ENCODE results near the gene F2RL1.
"Not testable (repeated sequence)": the region's sequence is repeated elsewhere in the genome, so short reads cannot be mapped to it uniquely, and the experiment has no call there.

Gene F2RL1, protein sequence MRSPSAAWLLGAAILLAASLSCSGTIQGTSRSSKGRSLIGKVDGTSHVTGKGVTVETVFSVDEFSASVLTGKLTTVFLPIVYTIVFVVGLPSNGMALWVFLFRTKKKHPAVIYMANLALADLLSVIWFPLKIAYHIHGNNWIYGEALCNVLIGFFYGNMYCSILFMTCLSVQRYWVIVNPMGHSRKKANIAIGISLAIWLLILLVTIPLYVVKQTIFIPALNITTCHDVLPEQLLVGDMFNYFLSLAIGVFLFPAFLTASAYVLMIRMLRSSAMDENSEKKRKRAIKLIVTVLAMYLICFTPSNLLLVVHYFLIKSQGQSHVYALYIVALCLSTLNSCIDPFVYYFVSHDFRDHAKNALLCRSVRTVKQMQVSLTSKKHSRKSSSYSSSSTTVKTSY

DNA sequence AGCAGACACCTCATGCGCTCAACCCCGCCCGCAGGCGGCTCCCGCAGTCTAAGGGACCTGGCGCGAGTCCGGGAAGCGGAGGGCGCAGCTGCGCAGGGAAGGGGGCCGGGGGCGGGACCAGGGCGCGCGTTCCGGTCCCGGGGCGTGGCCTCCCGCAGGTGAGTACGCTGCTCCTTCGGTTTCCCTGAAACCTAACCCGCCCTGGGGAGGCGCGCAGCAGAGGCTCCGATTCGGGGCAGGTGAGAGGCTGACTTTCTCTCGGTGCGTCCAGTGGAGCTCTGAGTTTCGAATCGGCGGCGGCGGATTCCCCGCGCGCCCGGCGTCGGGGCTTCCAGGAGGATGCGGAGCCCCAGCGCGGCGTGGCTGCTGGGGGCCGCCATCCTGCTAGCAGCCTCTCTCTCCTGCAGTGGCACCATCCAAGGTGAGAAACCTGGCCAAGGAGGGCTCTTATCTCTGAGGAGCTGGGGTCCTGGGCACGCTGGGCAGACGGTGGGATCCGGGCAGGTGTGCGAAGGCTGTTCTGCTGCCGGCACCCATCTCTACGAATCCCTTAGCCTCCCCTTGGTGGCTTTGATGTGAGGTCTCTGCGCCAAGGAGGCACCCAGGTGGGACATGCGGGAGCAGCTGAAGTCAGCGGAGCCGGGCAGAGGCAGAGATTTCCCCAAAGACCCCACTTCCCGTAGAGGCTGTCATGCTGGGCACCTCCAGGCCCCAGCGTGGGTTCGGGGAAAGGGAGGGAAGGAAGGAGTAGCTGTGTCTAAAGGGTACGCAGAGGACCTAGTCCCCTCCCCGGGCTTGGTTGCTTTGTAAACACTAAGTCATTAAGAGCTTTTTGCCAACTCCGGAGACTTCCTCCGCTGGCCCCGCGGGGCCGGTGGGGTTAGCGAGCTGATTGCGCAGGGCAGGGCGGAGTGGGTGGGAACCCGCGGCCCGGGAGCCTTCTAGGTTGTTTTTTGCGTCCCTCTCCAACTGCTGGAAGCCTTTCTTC is at the start of gene F2RL1:
TSS of gene F2RL1 (plus strand) at position 187 of the 988 bp plus-strand sequence. CDS start at position 340, 153 bp downstream.
- no peak for DNase-seq (ENCODE audit: low read depth)

DNA sequence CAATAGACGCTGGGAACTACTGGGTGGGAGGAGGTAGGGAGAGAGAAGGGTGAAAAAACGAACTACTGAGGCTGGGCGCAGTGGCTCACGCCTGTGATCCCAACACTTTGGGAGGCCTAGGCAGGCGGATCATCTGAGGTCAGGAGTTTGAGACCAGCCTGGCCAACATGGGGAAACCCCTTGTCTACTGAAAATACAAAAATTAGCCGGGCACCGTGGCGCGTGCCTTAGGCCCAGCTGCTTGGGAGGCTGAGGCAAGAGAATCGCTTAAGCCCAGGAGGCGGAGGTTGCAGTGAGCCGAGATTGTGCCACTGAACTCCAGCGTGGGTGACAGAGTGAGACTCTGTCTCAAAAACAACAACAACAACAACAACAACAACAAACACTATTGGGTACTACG is 47.8 kb upstream of the F2RL1 start:
- not testable (repeated sequence) for DNase-seq (ENCODE audit: low read depth)

DNA sequence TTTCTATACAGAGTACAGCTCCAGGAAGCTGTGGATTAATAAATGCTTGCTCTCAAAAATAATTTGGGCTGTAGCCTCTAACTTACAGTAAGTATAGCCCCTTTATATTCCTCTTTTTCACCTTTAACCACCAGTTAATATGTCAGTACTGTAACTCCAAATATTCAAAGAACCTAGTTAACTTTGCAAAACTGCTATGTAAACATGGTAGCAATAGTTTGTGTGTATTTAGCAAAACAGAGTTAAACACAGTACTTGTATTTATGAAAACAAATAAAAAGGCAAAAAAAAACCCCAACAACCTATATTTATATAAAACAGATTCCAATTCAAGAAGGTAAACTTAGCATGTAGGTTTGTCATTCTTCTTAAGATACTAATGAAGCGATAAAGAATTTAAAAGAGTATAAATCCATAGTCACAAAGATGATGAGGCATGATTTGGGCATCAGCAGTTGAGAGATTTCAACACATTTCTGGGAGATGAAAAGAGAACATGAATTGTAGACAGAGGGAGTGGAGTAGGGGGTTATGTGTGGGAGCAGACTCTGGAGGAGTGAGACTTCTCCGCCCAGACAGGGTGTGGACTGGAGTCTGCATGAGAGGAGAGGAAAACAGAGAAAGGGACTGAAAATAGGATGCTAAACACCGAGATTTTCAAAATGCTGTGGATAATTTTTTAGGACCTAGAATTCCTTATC is 47.0 kb upstream of the F2RL1 start:
- no peak for DNase-seq (ENCODE audit: low read depth)

DNA sequence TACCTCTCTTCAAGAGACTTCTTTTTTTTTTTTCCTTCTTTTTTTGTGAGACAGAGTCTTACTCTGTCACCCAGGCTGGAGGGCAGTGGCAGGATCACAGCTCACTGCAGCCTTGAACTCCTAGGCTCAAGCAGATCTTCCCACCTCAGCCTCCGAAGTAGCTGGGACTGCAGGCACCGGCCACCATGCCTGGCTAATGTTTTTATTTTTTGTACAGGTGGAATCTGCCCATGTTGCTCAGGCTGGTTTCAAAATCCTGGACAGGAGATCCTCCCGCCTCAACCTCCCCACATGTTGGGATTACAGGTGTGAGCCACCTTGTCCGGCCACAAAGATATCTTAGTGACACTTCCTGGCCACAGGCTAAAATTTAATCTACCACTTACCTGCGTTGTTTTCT is 42.9 kb upstream of the F2RL1 start:
- DNase-seq (ENCODE audit: low read depth), result no peak

DNA sequence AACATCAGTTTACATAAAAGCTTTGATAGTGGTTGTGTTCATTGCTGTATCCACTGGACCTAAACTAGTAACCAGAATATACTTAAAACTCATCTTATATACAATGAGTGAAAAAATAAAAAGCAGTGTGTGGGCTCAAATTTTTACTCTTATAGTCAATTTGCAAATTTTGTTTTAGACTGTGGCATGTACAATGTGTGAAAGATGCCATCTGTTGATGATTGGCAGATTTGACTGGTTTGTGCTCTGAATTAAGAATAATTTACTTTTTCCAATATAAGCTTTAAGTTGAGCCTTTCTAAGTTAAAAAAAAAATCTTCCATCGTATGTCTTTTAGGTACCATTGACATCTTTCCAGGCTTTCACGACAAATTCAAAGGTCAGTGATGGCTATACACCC is 42.4 kb upstream of the F2RL1 start:
- no peak for DNase-seq (ENCODE audit: low read depth)

DNA sequence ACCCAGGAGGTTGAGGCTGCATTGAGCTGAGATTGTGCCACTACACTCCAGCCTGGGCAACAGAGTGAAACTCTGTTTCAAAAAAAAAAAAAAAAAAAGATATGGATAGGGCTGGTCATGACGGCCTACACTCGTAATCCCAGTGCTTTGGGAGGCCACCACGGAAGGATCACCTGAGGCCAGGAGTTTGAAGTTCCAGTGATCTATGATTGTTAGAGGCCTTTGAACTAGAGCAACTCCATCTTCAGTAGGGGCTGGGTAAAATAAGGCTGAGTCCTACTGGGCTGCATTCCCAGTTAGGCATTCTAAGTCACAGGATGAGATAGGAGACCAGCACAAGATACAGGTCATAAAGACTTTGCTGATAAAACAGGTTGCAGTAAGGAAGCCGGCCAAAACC is 38.2 kb upstream of the F2RL1 start:
- DNase-seq (ENCODE audit: low read depth), result not testable (repeated sequence)

DNA sequence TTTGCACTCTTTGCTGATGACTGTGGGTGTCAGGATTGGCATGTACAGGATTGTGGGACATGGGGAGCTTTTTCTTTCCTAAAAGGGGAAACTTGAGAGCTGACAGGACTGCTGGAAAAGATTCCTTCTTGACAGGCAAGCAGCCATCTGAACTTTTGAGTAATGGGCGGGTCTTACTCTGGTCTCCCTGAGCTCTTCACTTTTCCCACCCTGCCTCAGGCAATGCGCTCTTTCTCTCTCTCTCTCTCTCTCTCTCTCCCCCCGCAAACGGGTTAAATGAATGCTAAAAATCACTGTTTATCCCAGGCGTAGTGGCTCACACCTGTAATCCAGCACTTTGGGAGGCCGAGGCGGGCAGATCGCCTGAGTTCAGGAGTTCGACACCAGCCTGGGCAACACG is 37.1 kb upstream of the F2RL1 start:
- DNase-seq (ENCODE audit: low read depth), result no peak

DNA sequence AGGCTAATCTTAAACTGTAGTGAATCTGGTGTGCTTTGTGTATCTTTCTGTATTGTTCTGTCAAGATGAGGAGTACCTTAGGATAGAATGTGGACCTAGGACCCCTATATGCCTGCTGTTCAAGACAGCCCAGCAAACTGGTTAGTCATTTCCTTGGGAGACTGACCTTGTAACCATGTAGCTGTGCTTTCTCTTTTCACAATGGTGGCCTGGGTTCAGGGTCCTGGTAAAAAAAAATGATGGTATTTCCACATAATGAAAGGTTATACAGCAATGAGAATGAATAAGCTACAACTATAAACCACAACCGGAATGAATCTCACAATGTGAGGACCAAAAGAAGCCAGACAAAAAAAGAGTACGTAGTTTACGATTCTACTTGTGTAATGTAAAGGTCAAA is 36.4 kb upstream of the F2RL1 start:
- DNase-seq (ENCODE audit: low read depth), result no peak

DNA sequence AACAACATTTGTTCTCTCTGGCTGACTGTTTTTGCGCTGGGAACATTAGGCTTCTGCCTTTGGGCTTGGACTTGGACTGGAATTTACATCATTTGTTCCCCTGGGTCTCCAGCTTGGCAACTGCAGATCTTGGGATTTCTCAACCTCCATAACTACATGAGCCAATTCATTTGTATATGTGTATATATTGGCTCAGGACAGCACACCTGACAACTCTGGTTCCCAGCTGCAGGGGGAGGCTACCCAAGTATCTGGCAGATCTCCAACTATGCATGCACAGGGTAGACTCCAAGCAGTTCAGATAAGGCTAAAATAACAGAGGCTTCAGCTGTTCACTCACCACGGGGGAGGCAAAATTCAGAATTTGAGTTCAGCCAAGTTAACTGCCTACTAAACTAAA is 31.6 kb upstream of the F2RL1 start:
- DNase-seq (ENCODE audit: low read depth), result no peak

DNA sequence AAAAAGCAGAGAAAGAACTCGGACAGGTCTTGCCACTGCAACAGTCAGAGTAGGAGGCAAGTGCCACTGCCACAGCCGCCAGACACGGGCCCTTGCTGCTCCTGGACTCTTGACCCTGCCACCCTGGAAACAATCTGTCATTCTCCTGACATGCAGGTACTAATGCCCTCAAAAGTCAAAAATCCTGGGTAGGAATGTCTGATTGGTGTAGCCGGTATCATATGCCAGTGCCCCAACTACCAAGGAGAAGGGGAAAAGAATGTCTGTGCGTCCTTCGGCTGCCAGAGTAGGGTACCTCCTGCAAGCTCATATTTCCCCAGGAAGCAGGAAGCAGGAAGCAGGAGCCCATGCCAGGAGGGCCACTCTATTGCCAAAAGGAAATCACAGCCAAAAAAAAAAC is 30.5 kb upstream of the F2RL1 start:
- DNase-seq (ENCODE audit: low read depth), result no peak

DNA sequence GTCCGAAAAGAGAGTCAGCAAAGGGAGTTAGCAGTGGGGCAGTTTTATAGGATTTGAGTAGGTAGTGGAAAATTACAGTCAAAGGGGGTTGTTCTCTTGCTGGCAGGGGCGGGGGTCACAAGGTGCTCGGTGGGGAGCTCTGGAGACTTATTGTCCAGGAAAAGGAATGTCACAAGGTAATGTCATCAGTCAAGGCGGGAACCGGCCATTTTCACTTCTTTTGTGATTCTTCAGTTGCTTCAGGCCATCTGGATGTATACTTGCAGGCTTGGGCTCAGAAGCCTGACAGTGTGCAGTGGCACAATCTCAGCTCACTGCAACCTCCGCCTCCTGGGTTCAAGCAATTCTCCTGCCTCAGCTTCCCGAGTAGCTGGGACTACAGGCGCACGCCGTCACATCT is 29.6 kb upstream of the F2RL1 start:
- DNase-seq (ENCODE audit: low read depth), result not testable (repeated sequence)

DNA sequence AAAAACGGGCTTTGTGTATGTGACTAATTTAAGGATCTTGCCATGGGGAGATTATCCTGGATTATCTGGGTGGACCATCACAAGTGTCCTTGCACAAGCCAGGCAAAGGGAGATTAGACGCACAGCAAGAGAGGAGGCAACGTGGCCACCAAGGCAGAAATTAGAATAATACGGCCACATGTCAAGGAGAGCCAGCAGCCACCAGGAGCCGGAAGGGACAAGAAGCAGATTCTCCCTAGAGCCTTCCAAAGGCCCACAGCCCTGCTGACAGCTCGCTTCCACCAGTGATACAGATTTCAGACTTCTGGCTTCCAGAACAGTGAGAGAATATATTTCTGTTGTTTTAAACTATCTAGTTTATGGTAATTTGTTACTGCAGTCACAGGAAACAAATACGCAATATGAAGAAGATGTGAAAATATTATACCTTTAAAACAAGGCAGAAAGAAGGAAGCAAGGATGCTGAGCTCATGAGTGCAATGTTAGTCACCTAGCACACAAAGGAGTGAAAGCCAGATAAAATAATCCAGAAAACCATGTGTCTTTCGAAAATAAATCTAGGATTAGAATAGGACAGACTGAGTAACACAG is 28.7 kb upstream of the F2RL1 start:
- DNase-seq (ENCODE audit: low read depth), result no peak

DNA sequence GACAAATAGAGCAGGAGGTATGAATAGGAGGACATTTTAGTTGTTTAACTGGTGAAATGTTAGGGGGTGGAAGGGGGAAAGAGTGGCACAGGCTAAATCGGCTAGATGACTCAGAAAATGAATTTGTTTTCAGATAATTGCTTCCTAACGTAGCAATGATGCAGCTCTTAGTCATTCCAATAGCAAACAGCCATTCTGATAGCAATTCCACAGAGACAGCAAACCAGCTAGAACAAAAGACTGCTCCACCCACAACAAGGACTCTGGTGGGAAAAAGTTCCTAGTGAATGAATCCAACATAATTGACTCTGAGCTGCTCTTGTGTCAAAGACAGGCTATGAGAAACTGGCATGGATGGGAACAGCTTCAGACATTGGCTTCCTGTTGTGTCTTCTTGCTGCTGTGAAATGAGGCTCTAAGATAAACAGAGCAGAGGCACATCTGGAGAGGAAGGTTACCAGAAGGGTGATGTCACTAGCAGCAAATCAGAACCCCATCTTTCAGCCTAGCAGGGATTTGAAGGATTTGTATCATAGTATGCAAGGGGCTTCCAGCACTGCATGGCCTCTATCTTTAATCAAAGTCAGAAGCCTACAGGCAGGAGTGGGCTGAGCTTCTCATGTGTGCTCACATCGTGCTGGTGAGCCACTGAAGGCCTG is 28.1 kb upstream of the F2RL1 start:
- DNase-seq (ENCODE audit: low read depth), result no peak

DNA sequence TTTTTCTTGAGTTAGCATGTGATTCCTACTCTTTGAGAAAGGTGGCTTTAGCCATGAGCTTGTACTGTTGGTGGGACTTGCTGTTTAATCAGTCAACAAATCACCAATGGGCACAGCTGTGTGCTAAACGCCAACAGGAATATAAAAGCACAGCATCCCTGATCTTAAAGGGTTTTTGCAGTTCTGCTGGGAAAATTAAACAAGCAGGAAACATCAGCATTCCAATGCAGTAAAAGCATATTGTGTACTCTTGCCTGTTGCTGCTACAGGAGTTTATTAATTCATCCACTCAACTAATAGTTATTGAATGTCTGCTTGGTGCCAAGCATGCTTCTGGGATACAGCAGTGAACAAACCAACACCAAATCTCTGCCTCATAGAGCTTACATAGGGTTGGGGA is 27.4 kb upstream of the F2RL1 start:
- no peak for DNase-seq (ENCODE audit: low read depth)

DNA sequence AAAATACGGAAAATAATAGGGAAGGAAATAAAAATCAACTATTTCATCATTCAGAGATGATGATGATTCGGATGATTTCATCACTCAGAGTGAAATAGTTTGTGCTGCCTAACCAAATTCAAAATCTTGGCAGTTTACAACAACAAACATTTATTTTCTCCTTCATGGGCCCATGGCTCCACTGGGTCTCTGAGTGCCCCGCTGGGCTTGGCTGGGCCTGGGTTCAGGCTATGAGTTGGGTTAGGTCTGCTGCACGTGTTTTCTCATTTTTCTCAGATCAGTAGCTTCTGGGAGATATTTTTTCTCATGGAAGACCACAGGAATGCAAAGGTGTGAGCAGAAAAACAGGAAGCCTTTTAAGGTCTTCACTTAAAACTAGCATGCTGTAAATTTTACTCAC is 24.0 kb upstream of the F2RL1 start:
- no peak for DNase-seq (ENCODE audit: low read depth)

DNA sequence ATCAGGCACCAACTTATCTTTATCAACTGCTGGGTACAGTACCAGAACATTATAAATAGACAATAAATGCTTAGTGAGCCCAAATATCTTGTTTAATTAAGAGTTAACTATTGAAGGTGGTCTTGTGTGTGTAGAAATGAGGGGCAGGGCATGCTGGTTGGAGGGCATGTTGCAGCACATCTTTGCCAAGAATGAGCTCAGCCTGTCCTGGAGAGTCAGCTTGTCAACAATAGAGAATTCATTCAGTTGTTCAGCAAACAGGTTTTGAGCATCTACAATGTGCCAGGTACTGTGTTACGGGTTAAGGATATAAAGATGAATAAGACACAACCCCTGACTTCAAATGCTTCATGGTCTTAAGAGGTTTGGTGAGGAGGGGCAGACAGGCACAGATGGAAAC is 19.2 kb upstream of the F2RL1 start:
- DNase-seq (ENCODE audit: low read depth), result no peak

DNA sequence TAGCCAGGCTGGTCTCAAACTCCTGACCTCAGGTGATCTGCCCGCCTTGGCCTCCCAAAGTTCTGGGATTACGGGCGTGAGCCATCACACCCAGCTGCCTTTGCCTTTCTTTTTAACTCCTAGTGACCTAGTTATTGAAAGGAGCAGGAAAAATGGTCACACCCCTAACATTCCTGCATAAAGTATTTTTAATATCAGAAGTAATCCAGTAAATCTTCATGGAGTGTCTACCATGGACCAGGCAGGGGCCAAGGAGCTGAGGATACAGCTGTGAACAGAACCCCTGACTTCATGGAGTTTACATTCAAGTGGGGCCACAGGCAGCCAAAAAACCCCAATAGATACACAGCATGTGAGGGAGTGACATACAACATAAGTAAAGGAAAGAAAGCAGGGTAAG is 18.3 kb upstream of the F2RL1 start:
- no peak for DNase-seq (ENCODE audit: low read depth)

DNA sequence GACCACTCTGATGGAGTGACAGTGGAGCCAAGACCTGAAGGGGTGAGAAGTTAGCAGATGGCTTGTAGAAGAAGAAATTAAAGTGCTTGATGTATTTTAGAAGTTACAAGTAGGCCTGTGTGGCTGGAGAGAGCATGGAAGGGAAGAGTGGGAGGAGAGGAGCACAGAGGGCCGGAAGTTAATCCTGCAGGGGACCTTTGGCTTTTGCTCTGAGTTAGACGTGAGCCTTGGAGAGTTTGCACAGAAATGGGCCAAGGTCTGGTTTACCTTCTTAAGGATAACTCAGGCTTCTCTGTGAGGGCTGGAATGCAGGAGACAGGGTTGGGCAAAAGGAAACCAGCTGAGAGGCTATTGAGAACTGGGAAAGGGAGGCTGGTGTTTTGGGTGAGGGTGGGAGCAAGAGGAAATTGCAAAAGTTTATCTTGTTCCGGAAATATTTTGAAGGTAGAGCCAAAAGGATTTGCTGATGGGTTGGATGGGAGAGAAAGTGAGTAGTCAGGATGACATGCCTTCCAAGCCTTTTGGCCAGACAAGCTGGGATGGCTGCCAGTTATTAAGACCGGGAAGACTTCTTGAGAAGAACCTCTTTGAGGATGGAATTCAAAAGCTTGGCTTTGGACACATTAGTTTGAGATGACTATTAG is 17.5 kb upstream of the F2RL1 start:
- no peak for DNase-seq (ENCODE audit: low read depth)

DNA sequence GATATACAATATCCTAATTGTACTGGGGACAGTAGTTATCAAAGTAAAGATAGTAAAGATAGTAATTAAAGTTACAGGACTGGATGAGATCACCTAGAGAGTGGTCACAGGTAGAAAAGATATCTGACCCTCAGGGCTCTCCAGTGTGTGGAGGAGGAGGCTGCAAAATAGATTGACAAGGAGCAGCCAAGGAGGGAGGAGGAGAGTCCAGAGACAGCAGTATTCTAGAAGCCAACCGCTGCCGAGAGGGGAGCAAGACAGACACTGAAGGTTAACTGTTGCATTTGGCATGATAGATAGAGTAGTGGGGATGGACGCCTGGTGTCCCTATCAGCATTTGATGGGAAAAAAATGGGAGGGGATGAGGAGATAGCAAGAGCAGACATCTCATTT is 17.0 kb upstream of the F2RL1 start:
- DNase-seq (ENCODE audit: low read depth), result no peak

DNA sequence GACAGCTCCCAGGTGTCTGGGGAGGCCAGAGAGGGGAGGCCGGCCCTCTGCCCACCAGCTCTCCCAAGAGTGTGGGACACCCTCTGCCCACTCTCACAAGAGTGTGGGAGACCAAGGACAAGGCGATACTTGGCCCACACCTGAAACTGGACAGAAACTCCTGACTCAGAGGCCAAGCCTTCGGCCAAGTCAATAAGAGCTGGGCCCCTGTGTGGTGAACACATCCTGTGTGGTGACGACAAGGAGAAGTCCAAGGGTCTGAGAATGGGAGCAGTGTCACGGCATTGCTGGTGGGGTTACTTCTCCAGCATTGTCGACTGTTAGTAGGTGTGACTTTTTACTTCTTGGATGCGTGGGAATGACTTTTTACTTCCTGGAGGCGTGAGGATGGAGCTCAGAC is 14.6 kb upstream of the F2RL1 start:
- no peak for DNase-seq (ENCODE audit: low read depth)

Measured in HS-27A (cell line).